Measurements from ENCODE around the gene WDR90. TPM values are rescaled to one million over a fixed set of nuclear protein-coding genes. Genes with fewer than 3 reads are reported as not detected.

The WDR90 gene
- total RNA-seq, 4 donors from 2014 or later, result 23.0 to 166 (median 90.2) TPM

GRCh38 chr16:684961-685696 is 36.0 kb downstream of the WDR90 start:
- H3K36me3 ChIP-seq, result peaks cover 0 to 9% (median 0%) of the 10 kb centered on the region in 4 donors
- no peak for DNase-seq
- peak overlapping the region; percentile 55 to 90 (median 62) for H3K4me3 ChIP-seq
- peak overlapping the region; percentile 78 to 94 (median 83) for H3K27ac ChIP-seq
- H3K9me3 ChIP-seq, result no peaks in the 10 kb centered on the region
- in situ Hi-C loops (cut with MboI; ENCODE audit: low pct_ligation_motif_present in 1 of 4, low pct_unique_long_range_greater_than_20kb in 1 of 4, low sequenced_read_pairs in 3 of 4), result no loop called here
- intact Hi-C loops (cut with DNase I; ENCODE audit: low total_unique reads), result no loop called here
- 91% methylated on average over 52 of the region's 61 CpGs; no CpG with 5 or more reads in 1 of the 2 donors for WGBS, 2 donors (ENCODE audit: low coverage in 1 of 2)
- peaks cover 42 to 57% (median 51%) of the 10 kb centered on the region in 4 donors for H3K4me1 ChIP-seq
- TF ChIP-seq POLR2A (IDR thresholded peaks at IDR 0.05), result no peak
- no peak for TF ChIP-seq POLR2AphosphoS5 (IDR thresholded peaks at IDR 0.05)
- TF ChIP-seq, protein P1, sequence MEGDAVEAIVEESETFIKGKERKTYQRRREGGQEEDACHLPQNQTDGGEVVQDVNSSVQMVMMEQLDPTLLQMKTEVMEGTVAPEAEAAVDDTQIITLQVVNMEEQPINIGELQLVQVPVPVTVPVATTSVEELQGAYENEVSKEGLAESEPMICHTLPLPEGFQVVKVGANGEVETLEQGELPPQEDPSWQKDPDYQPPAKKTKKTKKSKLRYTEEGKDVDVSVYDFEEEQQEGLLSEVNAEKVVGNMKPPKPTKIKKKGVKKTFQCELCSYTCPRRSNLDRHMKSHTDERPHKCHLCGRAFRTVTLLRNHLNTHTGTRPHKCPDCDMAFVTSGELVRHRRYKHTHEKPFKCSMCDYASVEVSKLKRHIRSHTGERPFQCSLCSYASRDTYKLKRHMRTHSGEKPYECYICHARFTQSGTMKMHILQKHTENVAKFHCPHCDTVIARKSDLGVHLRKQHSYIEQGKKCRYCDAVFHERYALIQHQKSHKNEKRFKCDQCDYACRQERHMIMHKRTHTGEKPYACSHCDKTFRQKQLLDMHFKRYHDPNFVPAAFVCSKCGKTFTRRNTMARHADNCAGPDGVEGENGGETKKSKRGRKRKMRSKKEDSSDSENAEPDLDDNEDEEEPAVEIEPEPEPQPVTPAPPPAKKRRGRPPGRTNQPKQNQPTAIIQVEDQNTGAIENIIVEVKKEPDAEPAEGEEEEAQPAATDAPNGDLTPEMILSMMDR (IDR thresholded peaks at IDR 0.05), result no peak
- no peak for TF ChIP-seq EP300 (IDR thresholded peaks at IDR 0.05; ENCODE audit: low read depth)
- no peaks in the 10 kb centered on the region for H3K27me3 ChIP-seq

GRCh38 chr16:685967-686366 is 36.8 kb downstream of the WDR90 start:
- no peaks in the 10 kb centered on the region for H3K9me3 ChIP-seq
- no peak overlapping the region for H3K4me3 ChIP-seq
- in situ Hi-C loops (cut with MboI; ENCODE audit: low pct_ligation_motif_present in 1 of 4, low pct_unique_long_range_greater_than_20kb in 1 of 4, low sequenced_read_pairs in 3 of 4) (no loop called here), intact Hi-C loops (cut with DNase I; ENCODE audit: low total_unique reads) (no loop called here)
- peaks cover 0 to 9% (median 0%) of the 10 kb centered on the region in 4 donors for H3K36me3 ChIP-seq
- peaks cover 40 to 58% (median 53%) of the 10 kb centered on the region in 4 donors for H3K4me1 ChIP-seq
- no peak overlapping the region for H3K27ac ChIP-seq
- WGBS, 2 donors (ENCODE audit: low coverage in 1 of 2), result 48% methylated on average over 10 of the region's 10 CpGs; no CpG with 5 or more reads in 1 of the 2 donors
- peak; percentile 64 for DNase-seq
- no peaks in the 10 kb centered on the region for H3K27me3 ChIP-seq
- TF ChIP-seq POLR2AphosphoS5 (IDR thresholded peaks at IDR 0.05) (no peak), POLR2A (IDR thresholded peaks at IDR 0.05) (no peak), EP300 (IDR thresholded peaks at IDR 0.05; ENCODE audit: low read depth) (no peak)
- TF ChIP-seq, protein P1 (IDR thresholded peaks at IDR 0.05), result peak; percentile 29 to 53 (median 42)

DNA sequence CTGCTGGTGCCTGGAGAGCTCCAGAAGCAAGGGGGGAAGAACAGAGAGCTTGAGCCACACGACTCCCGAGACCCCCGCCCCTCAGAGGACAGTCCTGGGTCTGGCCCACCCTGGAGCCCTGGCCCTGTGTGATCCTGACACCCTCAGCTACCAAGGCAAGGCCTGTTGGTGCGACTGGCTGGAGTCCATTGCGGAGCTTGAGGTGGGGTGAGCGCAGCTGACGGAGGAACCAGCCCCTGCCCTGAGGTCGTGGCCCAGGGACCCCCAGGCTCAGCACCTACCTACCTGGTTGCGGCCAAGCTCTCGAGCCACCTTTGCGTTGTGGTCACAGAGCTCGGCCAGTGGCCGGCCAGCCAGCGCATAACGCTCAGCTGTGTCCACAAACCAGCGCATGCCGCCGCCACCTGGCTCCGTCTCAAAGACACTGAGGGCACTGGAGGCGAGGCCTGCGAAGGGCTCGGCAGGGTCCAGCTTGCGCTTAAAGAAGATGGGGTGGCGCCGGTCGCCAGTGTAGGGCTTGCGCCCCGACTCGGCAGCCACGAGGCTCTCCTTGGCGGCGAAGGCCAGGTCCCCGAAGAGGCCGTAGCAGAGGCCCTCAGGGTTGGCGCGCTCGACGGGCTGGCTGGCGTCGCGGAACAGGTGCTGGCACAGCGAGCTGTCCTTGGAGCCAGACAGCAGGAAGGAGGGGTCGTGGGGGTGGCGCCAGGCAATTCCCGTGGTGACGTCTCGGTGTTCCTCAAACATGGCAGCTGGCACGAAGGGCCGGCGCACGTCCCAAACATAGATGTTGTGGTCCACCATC is 37.5 kb downstream of the WDR90 start:
- Histone ChIP-seq H3K27me3 (peaks cover 2% of the 10 kb centered on the region), H3K27ac (no peak overlapping the region), H3K36me3 (peaks cover 0 to 9% (median 0%) of the 10 kb centered on the region in 4 donors), H3K4me1 (peaks cover 33 to 51% (median 46%) of the 10 kb centered on the region in 4 donors), H3K9me3 (no peaks in the 10 kb centered on the region), H3K4me3 (no peak overlapping the region)
- no peak for DNase-seq
- 94% methylated on average over 38 of the region's 51 CpGs; no CpG with 5 or more reads in 1 of the 2 donors for WGBS, 2 donors (ENCODE audit: low coverage in 1 of 2)
- TF ChIP-seq POLR2AphosphoS5 (IDR thresholded peaks at IDR 0.05) (no peak), POLR2A (IDR thresholded peaks at IDR 0.05) (no peak), EP300 (IDR thresholded peaks at IDR 0.05; ENCODE audit: low read depth) (no peak)
- TF ChIP-seq, protein P1 (IDR thresholded peaks at IDR 0.05), result no peak
- intact Hi-C loops (cut with DNase I; ENCODE audit: low total_unique reads), result no loop called here
- in situ Hi-C loops (cut with MboI; ENCODE audit: low pct_ligation_motif_present in 1 of 4, low pct_unique_long_range_greater_than_20kb in 1 of 4, low sequenced_read_pairs in 3 of 4), result no loop called here

GRCh38 chr16:687499-687898 is 38.3 kb downstream of the WDR90 start:
- no peak overlapping the region for H3K27ac ChIP-seq
- no peaks in the 10 kb centered on the region for H3K9me3 ChIP-seq
- intact Hi-C loops (cut with DNase I; ENCODE audit: low total_unique reads) (no loop called here), in situ Hi-C loops (cut with MboI; ENCODE audit: low pct_ligation_motif_present in 1 of 4, low pct_unique_long_range_greater_than_20kb in 1 of 4, low sequenced_read_pairs in 3 of 4) (no loop called here)
- H3K27me3 ChIP-seq, result peaks cover 11% of the 10 kb centered on the region
- no peak overlapping the region for H3K4me3 ChIP-seq
- 90% methylated on average over 19 of the region's 19 CpGs; no CpG with 5 or more reads in 1 of the 2 donors for whole genome bisulfite sequencing, 2 donors (ENCODE audit: low coverage in 1 of 2)
- peaks cover 0 to 3% (median 0%) of the 10 kb centered on the region in 4 donors for H3K36me3 ChIP-seq
- no peak for DNase-seq
- no peak for TF ChIP-seq POLR2AphosphoS5 (IDR thresholded peaks at IDR 0.05)
- no peak for TF ChIP-seq POLR2A (IDR thresholded peaks at IDR 0.05)
- no peak for TF ChIP-seq EP300 (IDR thresholded peaks at IDR 0.05; ENCODE audit: low read depth)
- TF ChIP-seq, protein P1 (IDR thresholded peaks at IDR 0.05), result no peak
- peaks cover 26 to 43% (median 38%) of the 10 kb centered on the region in 4 donors for H3K4me1 ChIP-seq

Data from transverse colon (tissue), 4 donors.